ENCODE results near the gene GJD3.
"Not testable (repeated sequence)": the region's sequence is repeated elsewhere in the genome, so short reads cannot be mapped to it uniquely, and the experiment has no call there.

GJD3 gene

GRCh38 chr17:40364121-40364861 lies at the start of gene GJD3:
TSS of gene GJD3 (minus strand) at chr17:40364737. CDS start at chr17:40363815, 922 bp downstream.
- DNase-seq, result no peak

- not testable (repeated sequence) for DNase-seq
Observed at GRCh38 chr17:40414312-40414711, 49.8 kb upstream of the GJD3 start.

GRCh38 chr17:40412880-40413279 lies 48.3 kb upstream of the GJD3 start:
- DNase-seq, result no peak

GRCh38 chr17:40411821-40412220 lies 47.3 kb upstream of the GJD3 start:
- DNase-seq, result no peak

GRCh38 chr17:40410082-40410481 lies 45.5 kb upstream of the GJD3 start:
- DNase-seq, result no peak

- not testable (repeated sequence) for DNase-seq
Observed at GRCh38 chr17:40409540-40409939, 45.0 kb upstream of the GJD3 start.

- no peak for DNase-seq
Observed at GRCh38 chr17:40407460-40407859, 42.9 kb upstream of the GJD3 start.

DNA sequence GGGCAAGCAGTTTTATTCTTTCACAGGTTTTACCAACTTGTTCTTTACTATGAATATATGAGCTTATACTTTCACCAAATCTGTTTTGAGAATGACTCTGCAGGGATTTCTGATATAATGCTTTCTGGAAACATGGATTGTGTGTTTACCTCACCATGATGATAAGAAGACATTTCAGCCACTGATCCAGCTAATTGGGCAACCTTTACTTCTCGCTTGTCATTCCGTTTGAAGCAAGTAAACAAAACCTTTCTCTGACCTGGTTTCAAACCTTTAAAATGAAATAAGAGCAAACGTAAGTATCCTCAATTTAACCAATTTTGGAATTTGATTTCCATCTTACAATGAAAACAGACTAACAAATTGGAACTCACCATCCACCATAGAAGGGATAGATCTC lies 39.5 kb upstream of the GJD3 start:
- no peak for DNase-seq

DNA sequence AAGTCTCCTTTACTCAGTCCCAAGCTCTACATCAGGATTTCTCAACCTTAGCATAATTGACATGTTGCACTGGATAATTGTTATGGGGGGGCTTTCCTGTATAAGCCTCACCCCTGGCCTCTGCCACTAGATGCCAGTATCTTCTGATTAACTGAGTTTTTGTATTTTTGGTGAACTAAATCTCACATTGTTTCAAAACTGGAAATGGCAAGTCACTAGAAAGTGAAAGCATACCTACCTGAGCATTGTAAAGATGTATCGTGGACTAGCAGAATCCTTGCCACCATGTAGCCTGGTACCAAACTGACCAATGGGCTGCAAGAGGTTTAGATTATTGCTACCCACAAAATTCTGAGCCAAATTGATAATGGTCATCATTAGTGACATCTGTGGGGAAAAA lies 38.1 kb upstream of the GJD3 start:
- no peak for DNase-seq

DNA sequence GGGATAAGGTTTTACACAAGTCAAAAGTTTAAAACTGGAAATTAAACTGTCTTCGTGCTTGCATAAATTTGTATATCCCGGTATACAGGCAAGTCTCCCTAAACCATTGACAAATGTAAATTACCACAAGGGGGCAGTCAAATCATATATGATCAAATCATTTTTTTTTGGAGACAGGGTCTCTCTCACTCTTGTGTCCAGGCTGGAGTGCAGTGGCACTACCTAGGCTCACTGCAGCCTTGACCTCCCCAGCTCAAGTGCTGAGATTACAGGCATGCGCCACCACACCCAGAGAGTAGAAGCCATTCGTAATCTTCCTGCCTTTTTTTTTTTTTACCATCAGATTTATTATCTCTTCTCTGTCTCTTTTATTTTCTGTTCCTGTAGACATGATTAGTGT lies 34.6 kb upstream of the GJD3 start:
- no peak for DNase-seq

DNA sequence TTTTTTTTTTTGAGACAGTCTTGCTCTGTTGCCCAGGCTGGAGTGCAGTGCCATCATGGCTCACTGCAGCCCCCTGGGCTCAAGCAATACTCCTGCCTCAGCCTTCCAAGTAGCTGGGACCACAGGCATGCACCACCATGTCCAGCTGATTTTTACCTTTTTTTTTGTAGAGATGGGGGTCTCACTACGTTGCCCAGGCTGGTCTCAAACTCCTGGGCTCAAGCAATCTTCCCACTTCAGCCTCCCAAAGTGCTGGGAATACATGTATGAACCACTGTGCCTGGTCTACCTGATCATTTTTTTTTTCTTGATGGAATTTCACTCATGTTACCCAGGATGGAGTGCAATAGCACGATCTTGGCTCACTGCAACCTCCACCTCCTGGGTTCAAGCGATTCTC lies 22.0 kb upstream of the GJD3 start:
- DNase-seq, result not testable (repeated sequence)

DNA sequence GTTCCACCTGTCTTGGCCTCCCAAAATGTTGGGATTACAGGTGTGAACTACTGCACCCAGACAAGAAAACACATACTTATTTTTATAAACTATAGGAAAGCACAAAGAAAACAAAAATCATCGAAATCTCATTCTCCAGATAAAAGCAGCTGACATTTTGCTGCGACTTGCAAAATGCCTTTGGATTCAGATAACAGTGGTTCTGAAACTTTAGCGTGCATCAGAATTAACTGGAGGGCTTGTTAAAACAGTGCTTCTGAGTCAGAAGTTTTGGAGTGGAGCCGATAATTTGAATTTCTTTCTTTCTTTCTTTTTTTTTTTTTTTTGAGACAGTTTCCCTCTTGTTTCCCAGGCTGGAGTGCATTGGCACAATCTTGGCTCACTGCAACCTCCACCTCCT lies 17.7 kb upstream of the GJD3 start:
- DNase-seq, result no peak

GRCh38 chr17:40378966-40379365 lies 14.4 kb upstream of the GJD3 start:
- no peak for DNase-seq

GRCh38 chr17:40377832-40378231 lies 13.3 kb upstream of the GJD3 start:
- DNase-seq, result no peak

DNA sequence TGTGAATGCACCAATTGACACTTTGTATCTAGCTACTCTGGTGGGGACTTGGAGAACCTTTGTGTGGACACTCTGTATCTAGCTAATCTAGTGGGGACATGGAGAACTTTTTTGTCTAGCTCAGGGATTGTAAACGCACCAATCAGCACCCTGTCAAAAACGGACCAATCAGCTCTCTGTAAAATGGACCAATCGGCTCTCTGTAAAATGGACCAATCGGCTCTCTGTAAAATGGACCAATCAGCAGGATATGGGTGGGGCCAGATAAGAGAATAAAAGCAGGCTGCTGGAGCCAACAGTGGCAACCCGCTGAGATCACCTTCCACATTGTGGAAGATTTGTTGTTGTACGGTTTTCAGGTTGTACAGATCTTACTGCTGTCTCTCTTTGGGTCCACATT lies 12.0 kb upstream of the GJD3 start:
- DNase-seq, result not testable (repeated sequence)

DNA sequence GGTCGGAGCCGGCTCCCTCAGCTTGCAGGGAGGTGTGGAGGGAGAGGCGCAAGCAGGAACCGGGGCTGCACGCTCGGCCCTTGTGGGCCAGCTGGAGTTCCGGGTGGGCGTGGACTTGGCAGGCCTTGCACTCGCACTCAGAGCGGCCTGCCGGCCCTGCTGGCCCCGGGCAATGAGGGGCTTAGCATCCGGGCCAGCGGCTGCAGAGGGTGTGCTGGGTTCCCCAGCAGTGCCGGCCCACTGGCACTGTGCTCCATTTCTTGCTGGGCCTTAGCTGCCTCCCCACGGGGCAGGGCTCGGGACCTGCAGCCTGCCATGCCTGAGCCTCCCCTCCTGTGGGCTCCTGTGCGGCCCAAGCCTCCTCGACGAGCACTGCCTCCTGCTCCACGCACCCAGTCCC lies 11.2 kb upstream of the GJD3 start:
- DNase-seq, result not testable (repeated sequence)

DNA sequence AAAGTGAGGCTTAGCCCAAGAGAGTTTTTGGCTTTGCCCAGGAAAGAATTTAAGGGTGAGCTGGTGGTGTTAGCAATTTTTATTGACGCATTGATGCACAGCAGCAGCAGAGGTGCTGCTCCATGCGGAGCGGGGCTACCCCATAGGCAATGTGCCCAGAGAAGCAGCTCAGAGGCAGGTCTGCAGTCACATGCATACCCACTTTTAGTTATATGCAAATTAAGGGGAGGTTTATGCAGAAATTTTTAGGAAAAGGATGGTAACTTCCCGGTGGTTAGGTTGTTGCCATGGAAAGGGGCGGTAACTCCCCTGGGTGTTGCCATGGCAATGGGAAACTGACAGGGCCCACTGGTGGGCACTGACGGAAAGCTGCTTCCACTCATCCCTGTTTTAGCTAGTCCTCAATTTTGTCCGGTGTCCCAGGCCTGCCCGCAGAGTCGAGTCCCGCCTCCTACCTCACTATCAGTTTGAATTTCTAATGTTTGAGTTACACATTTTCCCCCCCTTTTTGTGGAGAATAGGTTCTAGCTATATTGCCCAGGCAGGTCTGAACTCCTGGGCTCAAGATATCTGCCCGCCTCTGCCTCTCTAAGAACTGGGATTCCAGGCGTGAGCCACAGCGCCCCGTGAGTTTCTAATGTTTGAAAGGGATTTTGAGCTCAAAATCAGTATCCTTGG lies 10.4 kb upstream of the GJD3 start:
- DNase-seq, result no peak

DNA sequence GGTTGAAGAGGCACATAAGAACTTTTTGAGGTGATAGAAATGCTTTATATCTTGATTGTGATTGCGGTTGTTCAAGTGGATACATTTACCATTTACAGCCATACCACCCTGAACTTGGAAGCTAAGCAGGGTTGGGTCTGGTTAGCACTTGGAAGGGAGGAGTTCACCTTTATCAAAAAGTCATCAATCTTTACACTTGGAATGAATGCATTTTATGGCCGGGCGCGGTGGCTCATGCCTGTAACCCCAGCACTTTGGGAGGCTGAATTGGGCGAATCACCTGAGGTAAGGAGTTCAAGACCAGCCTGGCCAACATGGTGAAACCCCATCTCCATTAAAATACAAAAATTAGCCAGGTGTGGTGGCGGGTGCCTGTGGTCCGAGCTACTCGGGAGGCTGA lies 9.5 kb upstream of the GJD3 start:
- DNase-seq, result no peak

GRCh38 chr17:40373324-40373723 lies 8.8 kb upstream of the GJD3 start:
- no peak for DNase-seq

GRCh38 chr17:40372644-40373043 lies 8.1 kb upstream of the GJD3 start:
- not testable (repeated sequence) for DNase-seq

- DNase-seq, result no peak
Observed at GRCh38 chr17:40372031-40372430, 7.5 kb upstream of the GJD3 start.

DNA sequence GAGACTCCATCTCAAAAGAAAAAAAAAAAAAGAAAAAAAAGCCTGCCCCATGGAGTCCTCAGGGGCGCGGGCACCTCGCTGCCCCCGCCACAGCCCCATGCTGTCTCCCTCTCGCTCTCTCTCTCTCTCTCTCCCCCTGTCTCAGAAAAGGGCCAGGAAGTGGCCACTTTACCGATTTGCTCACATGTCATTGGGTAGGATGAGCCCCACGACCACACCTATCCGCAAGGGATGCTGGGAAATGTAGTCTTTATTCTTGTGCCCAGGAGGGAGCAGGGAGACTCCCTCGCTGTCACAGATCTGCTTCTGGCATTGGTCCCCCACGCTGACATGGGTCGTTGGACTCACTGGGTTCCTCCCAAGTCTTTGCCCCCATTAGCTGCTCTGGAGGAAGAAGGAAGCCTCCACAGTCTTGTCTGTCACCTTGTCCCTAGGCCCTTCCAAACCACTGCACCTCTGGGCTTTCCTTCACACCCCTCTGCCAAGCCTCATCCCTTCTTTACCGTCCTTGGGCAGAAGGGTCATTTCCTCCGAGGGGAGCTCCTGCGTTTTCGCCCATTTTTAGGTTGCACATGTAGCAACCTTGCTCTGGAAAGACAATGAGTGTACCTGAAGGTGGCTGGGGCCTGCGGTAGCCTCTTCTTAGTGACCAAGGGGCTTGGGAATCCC lies 6.9 kb upstream of the GJD3 start:
- no peak for DNase-seq

DNA sequence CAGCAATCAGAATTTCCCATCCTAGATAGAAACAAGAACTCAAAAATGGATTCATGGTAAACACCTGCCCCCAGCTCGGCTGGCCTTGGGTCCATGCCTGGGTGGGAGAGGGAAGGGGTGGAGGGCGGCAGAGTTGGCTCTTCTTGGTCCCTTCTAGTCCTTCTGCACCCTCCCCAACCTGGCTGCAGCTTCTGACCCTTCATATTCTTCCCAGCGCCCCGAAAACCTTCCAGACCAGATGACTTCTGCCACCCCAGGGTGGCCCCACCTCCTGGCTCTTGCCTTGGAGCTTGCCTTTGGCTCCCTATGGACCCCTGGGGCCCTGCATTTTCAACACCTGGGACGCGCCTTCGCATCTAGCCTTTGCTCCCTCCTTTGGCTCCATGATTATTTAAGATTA lies 5.4 kb upstream of the GJD3 start:
- DNase-seq, result no peak

- not testable (repeated sequence) for DNase-seq
Observed at GRCh38 chr17:40367728-40368127, 3.2 kb upstream of the GJD3 start.

Measured in activated CD4-positive, CD25-positive, alpha-beta regulatory T cell (primary cell).